Activated CD4-positive, alpha-beta T cell treated with anti-CD3 and anti-CD28 coated beads, Interleukin-2, amount 50 U/mL, for 4 hours (primary cell): ENCODE results near the gene GRK2.

ENCODE experiments used
- DNase-seq, 2 experiments: peaks; one replicate each; pipeline ENCODE4 v3.0.0-alpha.2; 2020

GRK2 gene

GRCh38 chr11:67301951-67302516, 35.8 kb downstream of the GRK2 start:
- no peak for DNase-seq

GRCh38 chr11:67302571-67303131, 36.4 kb downstream of the GRK2 start:
- no peak for DNase-seq

GRCh38 chr11:67303132-67303834, 37.0 kb downstream of the GRK2 start, which contains the start of gene SSH3:
Gene SSH3 (plus strand): TSS chr11:67303530. CDS start chr11:67303626, 96 bp downstream.
- no peak for DNase-seq

GRCh38 chr11:67303835-67304411, 37.6 kb downstream of the GRK2 start:
- DNase-seq = no peak

GRCh38 chr11:67304511-67305113, 38.3 kb downstream of the GRK2 start:
- no peak for DNase-seq

- DNase-seq = no peak
Observed at GRCh38 chr11:67306769-67307544, 40.7 kb downstream of the GRK2 start.

GRCh38 chr11:67307545-67308001, 41.3 kb downstream of the GRK2 start:
- no peak for DNase-seq

GRCh38 chr11:67308031-67308866, 42.0 kb downstream of the GRK2 start:
- DNase-seq = no peak

- no peak for DNase-seq
Observed at GRCh38 chr11:67309166-67309565, 42.9 kb downstream of the GRK2 start.

GRCh38 chr11:67309661-67310061, 43.4 kb downstream of the GRK2 start:
- DNase-seq = no peak

- no peak for DNase-seq
Observed at GRCh38 chr11:67310246-67311050, 44.2 kb downstream of the GRK2 start.

- DNase-seq = no peak
Observed at GRCh38 chr11:67311051-67311555, 44.8 kb downstream of the GRK2 start.

- no peak for DNase-seq
Observed at GRCh38 chr11:67311556-67312082, 45.3 kb downstream of the GRK2 start.

- DNase-seq = peak; percentile 58 to 63
Observed at GRCh38 chr11:67312187-67313021, 46.1 kb downstream of the GRK2 start.

- DNase-seq = no peak
Observed at GRCh38 chr11:67313125-67313890, 47.0 kb downstream of the GRK2 start.

GRCh38 chr11:67314218-67314617, 47.9 kb downstream of the GRK2 start:
- no peak for DNase-seq

GRCh38 chr11:67315325-67315909, 49.1 kb downstream of the GRK2 start:
- no peak for DNase-seq

GRCh38 chr11:67316882-67317204, 50.6 kb downstream of the GRK2 start:
- DNase-seq = no peak
